Smooth muscle cell (in vitro differentiated cells): ENCODE measurements around the gene STOML1. TPM values are rescaled to one million over a fixed set of nuclear protein-coding genes. Genes with fewer than 3 reads are reported as not detected.

Source experiments
- DNase-seq: peaks from one replicate; lab custom pipeline; 2025; ENCODE audit not compliant: unreplicated experiment; lab: John Stamatoyannopoulos, UW
- H2AFZ ChIP-seq: fragments of 200-600 bp; sonication (generic); 2 replicates; pipeline ENCODE4 v1.6.0; 2016; ENCODE audit warnings: antibody characterized with exemption, low read depth, mild to moderate bottlenecking
- H3F3A ChIP-seq: fragments of 200-600 bp; sonication (generic); 2 replicates; pipeline ENCODE4 v1.6.0; 2017; ENCODE audit warnings: antibody characterized with exemption, low read depth
- H3K27ac ChIP-seq: fragments of 200-600 bp; sonication (generic); 2 replicates; pipeline ENCODE4 v1.5.1; 2016; ENCODE audit warnings: low read depth, mild to moderate bottlenecking
- H3K27me3 ChIP-seq: fragments of 200-600 bp; sonication (generic); 2 replicates; pipeline ENCODE4 v1.6.1; 2016; ENCODE audit warnings: low read depth, mild to moderate bottlenecking
- H3K36me3 ChIP-seq: fragments of 200-600 bp; sonication (generic); 2 replicates; pipeline ENCODE4 v1.5.1; 2016; ENCODE audit warnings: low read depth
- H3K4me1 ChIP-seq: fragments of 200-600 bp; sonication (generic); 2 replicates; pipeline ENCODE4 v1.5.1; 2016; ENCODE audit warnings: low read depth
- H3K4me2 ChIP-seq: fragments of 200-600 bp; sonication (generic); 2 replicates; pipeline ENCODE4 v1.6.0; 2016; ENCODE audit warnings: mild to moderate bottlenecking
- H3K4me3 ChIP-seq: fragments of 200-600 bp; sonication (generic); 2 replicates; pipeline ENCODE4 v1.5.1; 2016; ENCODE audit warnings: mild to moderate bottlenecking
- H3K79me2 ChIP-seq: fragments of 200-600 bp; sonication (generic); 2 replicates; pipeline ENCODE4 v1.6.0; 2016; ENCODE audit warnings: low read depth, mild to moderate bottlenecking
- H3K9ac ChIP-seq: fragments of 200-600 bp; sonication (generic); 2 replicates; pipeline ENCODE4 v1.6.0; 2016; ENCODE audit warnings: low read depth
- H3K9me3 ChIP-seq: fragments of 200-600 bp; sonication (generic); replicated peaks from 2 replicates; pipeline ENCODE4 v1.5.1; 2016; ENCODE audit warnings: low read depth
- H4K20me1 ChIP-seq: fragments of 200-600 bp; sonication (generic); 2 replicates; pipeline ENCODE4 v1.6.0; 2016; ENCODE audit warnings: low read depth
- WGBS: methylation state at CpG from one replicate; pipeline ENCODE4 v1.1.7; 2016; ENCODE audit warnings: low lambda C conversion rate; 5-methylcytosine and 5-hydroxymethylcytosine counted together
- polyA plus RNA-seq: library from polyadenylated mRNA; unstranded; fragments of >200 nt; fragmentation: Nextera tagmentation; extraction: Ambion mirVana; gene quantifications from 2 replicates; pipeline ENCODE4 v1.2.1, GENCODE V29; 2016
- total RNA-seq: library from RNA; depleted of rRNA; stranded (reverse); fragments of >200 nt; gene quantifications from 2 replicates; pipeline ENCODE4 v1.2.3, GENCODE V29; 2014
- TF ChIP-seq, protein P1 (sequence below): fragments of 200-600 bp; sonication (generic); IDR thresholded peaks from 2 replicates; pipeline ENCODE4 v1.5.1; 2017; ENCODE audit warnings: borderline replicate concordance, mild to moderate bottlenecking, antibody characterized with exemption; ENCODE audit not compliant: insufficient read depth, poor library complexity, severe bottlenecking

The STOML1 gene
- total and polyA plus RNA-seq, 2 experiments from 2014 or later: 12.4 to 27.5 TPM

DNA sequence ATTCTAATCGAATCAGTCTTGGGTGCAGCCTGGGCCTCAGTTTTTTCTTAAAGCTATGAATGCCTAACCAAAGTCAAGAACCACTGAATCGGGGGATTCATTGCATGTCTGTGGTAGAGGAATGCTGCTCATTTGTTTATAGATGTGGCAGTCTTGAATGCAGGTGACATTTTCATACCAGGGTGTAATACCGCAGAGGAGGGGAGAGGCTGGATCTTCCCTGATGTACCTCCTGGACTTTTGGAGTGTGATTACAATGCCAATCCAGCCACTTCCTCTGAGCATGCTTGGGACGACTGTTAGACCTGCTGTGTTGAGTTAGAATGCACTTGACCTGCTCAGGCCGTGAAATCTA is 47.5 kb upstream of the STOML1 start:
- H3K79me2 ChIP-seq: no peaks in the 10 kb centered on the region
- no peaks in the 10 kb centered on the region for H3K9me3 ChIP-seq
- peaks cover 14% of the 10 kb centered on the region for H3F3A ChIP-seq
- no peaks in the 10 kb centered on the region for H3K36me3 ChIP-seq
- H3K4me2 ChIP-seq: peak overlapping the region; percentile 80
- no peaks in the 10 kb centered on the region for H3K27me3 ChIP-seq
- peak overlapping the region; percentile 98 for H3K27ac ChIP-seq
- H3K4me3 ChIP-seq: no peak overlapping the region
- no peak for DNase-seq
- H3K4me1 ChIP-seq: peaks cover 18% of the 10 kb centered on the region
- no peaks in the 10 kb centered on the region for H4K20me1 ChIP-seq
- H2AFZ ChIP-seq: no peak overlapping the region
- H3K9ac ChIP-seq: no peak overlapping the region
- WGBS: 79% methylated on average over 5 of the region's 5 CpGs
- TF ChIP-seq, protein P1, sequence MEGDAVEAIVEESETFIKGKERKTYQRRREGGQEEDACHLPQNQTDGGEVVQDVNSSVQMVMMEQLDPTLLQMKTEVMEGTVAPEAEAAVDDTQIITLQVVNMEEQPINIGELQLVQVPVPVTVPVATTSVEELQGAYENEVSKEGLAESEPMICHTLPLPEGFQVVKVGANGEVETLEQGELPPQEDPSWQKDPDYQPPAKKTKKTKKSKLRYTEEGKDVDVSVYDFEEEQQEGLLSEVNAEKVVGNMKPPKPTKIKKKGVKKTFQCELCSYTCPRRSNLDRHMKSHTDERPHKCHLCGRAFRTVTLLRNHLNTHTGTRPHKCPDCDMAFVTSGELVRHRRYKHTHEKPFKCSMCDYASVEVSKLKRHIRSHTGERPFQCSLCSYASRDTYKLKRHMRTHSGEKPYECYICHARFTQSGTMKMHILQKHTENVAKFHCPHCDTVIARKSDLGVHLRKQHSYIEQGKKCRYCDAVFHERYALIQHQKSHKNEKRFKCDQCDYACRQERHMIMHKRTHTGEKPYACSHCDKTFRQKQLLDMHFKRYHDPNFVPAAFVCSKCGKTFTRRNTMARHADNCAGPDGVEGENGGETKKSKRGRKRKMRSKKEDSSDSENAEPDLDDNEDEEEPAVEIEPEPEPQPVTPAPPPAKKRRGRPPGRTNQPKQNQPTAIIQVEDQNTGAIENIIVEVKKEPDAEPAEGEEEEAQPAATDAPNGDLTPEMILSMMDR: no peak

DNA sequence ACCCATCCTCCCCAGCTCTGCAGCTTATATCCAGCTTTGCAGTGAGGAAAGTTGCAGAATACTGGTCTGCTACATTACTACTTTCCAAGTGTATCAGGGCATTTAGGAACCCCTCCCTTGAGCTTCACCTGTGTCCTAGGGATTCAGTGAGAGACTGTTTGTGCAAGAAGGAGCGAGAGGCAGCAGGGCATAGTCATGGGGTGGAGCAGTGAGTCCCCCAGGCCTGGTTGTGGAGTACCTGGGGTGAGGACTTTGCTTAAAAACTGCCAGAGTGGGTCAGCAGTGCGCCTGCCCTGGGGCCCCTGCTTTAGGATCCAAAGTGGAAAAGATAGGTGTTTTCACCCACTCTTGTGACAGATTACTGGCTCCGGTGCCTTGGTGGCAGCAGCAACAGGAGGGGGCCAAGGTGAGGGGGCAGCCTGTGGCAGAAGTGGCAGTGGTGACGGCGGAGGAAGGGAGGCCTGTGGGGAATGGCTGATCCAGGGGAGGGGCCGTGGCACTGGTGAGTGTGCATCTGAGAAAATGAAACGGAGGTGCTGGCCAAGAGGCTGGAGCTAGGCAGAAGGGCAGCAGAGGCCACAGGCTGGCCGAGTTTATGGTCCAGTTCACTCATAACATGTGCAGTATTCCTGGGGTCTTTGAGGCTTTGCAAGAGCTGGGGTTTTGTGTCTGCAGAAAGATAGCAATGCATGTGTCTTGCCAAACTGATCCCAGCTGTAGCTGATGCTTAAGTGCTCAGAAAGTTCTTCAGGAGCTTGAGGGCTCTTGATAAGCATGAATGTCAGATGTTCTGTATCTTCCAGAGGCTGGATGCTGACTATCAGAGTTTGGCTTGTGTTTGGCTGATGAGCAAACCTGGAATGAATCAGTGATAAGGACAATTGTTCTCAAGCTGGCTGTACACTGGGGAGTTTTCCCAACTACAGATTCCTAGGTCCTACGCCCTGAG is 46.9 kb upstream of the STOML1 start:
- TF ChIP-seq, protein P1: no peak
- Histone ChIP-seq H3K27ac (peak overlapping the region; percentile 98), H3F3A (peaks cover 14% of the 10 kb centered on the region), H3K4me1 (peaks cover 18% of the 10 kb centered on the region), H3K4me3 (no peak overlapping the region), H3K79me2 (no peaks in the 10 kb centered on the region), H2AFZ (no peak overlapping the region), H3K4me2 (peak overlapping the region; percentile 80), H3K9ac (no peak overlapping the region), H3K27me3 (no peaks in the 10 kb centered on the region), H4K20me1 (no peaks in the 10 kb centered on the region), H3K36me3 (no peaks in the 10 kb centered on the region), H3K9me3 (no peaks in the 10 kb centered on the region)
- 68% methylated on average over 9 of the region's 9 CpGs for WGBS
- no peak for DNase-seq

DNA sequence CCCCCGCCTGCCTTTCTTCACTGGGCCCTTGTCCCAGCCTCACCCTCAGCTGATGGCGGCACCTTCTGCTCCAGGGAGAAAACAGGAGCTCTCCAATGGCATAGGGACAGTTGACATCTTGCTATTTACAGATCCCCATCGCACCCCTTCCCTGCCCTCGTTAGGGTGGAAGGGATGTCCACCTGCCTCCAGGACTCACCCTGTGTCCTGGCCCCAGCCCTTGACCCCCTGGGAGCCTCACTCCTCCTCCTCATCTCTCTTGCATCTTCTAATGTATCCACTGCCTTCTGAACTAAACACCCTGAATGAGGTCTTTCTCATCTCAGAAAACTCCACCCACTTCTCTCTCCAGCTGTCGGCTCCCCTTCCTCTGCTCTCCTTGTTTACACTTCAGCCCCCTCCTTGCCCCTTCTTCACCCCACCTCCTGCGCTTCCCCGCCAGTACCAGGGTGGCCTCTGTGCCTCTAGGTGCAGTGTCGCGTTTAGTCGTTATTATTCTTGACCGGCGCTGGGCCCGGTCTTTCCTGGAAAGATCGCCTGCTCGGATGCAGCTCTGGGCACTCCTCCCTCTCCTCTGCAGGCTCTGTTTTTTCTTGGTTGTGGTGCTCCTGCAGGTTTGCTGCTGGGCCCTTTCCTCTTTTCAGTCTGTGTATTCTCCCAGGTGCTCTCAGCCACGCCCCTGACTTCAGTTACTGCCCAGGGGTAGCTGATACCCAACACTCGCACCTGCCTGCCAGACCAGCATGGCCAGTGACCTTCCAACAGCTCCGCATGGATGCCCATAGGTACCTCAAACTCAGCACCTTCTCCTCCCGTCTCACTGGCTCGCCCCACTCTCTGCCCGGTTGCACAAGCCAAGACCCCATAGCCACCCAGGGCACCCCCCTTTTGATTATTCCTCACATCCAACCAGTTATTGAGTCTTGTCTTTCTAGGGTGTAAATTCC is 45.3 kb upstream of the STOML1 start:
- no peaks in the 10 kb centered on the region for H3K79me2 ChIP-seq
- peaks cover 18% of the 10 kb centered on the region for H3K4me1 ChIP-seq
- no peak overlapping the region for H2AFZ ChIP-seq
- H3F3A ChIP-seq: peaks cover 14% of the 10 kb centered on the region
- 90% methylated on average over 21 of the region's 21 CpGs for WGBS
- DNase-seq: no peak
- no peak overlapping the region for H3K27ac ChIP-seq
- H4K20me1 ChIP-seq: no peaks in the 10 kb centered on the region
- TF ChIP-seq, protein P1: no peak
- no peaks in the 10 kb centered on the region for H3K27me3 ChIP-seq
- no peak overlapping the region for H3K9ac ChIP-seq
- H3K9me3 ChIP-seq: no peaks in the 10 kb centered on the region
- H3K4me3 ChIP-seq: no peak overlapping the region
- H3K4me2 ChIP-seq: no peak overlapping the region
- no peaks in the 10 kb centered on the region for H3K36me3 ChIP-seq
